HG03025 (cell line): ENCODE results near the gene HSPA1B.
"Not testable (repeated sequence)": the region's sequence is repeated elsewhere in the genome, so short reads cannot be mapped to it uniquely, and the experiment has no call there.

Source experiments
- ATAC-seq: cut with Tn5 transposase; IDR thresholded peaks from one replicate; pipeline ENCODE4 v1.9.1; 2021; ENCODE audit warnings: mild to moderate bottlenecking, moderate library complexity; ENCODE audit not compliant: unreplicated experiment, low FRiP score

The HSPA1B gene

DNA sequence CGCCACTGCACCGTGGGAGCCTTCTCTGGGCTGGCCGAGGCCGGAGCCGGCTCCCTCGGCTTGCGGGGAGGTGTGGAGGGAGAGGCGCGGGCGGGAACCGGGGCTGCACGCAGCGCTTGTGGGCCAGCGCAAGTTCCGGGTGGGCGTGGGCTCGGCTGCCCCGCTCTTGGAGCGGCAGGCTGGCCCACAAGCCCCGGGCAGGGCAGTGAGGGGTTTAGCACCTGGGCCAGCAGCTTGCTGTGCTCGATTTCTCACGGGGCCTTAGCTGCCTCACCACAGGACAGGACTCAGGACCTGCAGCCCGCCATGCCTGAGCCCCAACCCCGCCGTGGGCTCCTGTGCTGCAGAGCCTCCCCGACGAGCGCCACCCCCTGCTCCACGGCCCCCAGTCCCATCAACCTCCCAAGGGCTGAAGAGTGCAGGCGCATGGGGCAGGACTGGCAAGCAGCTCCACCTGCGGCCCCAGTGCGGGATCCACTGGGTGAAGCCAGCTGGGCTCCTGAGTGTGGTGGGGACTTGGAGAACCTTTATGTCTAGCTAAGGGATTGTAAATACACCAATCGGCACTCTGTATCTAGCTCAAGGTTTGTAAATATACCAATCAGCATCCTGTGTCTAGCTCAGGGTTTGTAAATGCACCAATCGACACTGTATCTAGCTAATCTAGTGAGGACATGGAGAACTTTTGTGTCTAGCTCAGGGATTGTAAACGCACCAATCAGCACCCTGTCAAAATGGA, 24.6 kb downstream of the HSPA1B start:
- ATAC-seq = not testable (repeated sequence)

DNA sequence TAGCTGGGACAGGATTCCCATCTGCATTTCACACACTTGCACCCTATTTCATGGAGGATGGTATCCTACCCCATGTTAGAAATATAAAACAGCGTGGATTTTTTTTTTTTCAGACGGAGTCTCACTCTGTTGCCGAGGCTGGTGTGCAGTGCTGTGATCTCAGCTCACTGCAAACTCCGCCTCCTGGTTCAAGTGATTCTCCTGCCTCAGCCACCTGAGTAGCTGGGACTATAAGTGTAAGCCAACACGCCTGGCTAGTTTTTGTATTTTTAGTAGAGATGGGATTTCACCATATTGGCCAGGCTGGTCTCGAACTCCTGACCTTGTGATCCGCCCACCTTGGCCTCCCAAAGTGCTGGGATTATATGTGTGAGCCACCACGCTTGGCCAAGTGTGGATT, 30.2 kb downstream of the HSPA1B start:
- ATAC-seq = not testable (repeated sequence)

GRCh38 chr6:31858707-31859106, 31.2 kb downstream of the HSPA1B start:
- ATAC-seq = no peak

DNA sequence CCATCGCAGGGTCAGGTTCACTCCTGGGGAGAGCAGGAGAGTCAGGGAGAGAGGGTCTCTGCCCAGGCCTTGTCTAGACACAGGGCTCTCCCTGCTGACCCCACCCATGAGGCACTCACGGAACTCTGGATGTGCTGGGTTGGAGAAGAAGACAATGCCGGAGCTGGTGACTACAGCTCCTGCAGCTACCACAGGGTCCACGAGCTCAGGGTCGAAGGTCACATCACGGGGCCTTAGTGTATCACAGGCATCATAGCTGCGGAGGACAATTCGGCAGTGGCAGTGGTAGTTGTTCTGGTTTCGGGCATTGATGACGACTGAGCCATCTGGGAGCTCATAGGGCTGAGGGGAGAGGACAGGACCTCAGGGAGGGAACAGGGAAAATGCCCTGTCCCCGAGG, 32.4 kb downstream of the HSPA1B start:
- no peak for ATAC-seq

- no peak for ATAC-seq
Measured at GRCh38 chr6:31860349-31860748, 32.8 kb downstream of the HSPA1B start.

DNA sequence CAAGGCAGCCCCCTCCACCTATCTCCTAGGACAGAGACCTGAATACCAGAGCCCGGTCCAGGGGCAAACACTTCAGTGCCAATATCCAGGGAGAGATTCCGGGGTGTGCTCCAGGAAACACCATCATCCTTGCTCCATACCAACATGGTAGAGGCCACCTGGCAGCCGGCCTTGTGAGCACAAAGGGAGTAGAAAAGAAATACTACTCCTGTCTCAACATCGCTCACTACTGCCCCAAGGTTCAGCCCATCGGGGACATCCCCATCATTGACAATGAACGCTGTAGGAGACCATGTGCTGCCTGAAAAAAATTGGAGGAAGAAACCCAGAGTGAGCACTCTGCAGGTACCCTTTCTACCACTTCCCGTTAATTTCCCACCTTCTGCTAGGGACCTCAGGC, 33.6 kb downstream of the HSPA1B start:
- no peak for ATAC-seq

DNA sequence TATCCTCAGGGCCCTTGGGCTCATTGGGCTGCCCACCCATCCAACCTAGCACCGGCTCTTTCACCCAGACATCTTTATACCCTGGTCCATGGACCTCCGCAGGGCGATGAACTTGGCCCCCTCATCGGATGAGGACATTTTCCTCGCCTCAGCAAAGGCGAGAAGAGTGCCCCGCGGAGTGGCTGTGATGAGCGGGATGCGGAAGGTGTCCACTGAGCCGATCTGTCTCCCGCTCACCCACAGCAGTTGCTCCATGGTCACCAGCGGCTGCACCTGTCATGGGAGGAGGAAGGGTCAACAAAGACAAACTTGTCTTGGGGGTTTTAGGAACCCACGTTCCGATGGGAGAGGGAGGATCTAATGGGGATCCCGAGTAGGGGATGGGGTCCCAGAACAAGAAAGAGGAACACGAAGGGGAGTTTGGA, 34.4 kb downstream of the HSPA1B start:
- ATAC-seq = no peak

DNA sequence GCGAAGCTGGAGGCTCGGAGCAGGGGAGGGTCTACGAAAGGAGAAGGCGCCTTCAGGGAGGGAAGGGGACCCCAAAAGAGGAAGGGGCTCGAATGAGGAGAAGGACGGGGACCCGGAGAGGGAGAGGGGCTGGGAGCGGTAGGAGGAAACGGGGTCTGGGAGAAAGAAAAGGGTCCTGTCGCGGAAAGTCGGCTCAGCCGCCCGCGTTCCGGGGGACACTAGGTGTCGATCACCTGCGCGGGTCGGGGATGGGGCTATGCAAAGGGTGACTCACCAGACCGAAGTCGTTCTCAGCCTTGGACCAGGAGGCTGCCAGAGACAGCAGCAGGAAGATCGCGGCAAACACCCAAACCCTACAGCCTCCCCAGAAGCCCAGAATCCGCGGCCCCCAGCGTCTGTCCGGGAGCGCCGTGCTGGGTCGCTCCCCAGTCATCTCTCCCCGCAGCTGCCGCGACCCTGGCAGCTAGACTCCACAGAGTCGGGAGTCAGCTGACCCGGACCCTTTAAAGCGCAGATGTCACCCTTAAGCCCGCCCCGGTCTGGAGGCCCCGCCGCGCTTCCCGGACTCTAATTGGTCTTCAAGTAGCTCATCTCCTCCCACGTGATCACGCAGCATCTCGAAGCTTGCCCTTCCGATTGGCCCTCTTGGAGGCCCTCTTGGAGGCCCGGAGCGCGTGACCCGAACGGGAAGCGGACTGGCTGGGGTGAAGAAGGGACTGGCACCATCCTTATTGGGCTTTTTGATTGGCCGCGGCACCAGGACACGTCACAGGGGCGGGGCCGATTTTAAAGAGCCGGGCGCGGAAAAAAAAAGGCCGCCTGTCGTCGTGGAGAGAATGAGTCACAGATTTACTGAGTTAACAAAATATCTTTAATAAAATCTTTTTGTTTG, 35.1 kb downstream of the HSPA1B start, which contains the start of gene NEU1:
TSS of gene NEU1 (minus strand) at position 478 of the 892 bp plus-strand sequence. CDS start at position 433, 45 bp downstream.
- ATAC-seq = peak; percentile 83

DNA sequence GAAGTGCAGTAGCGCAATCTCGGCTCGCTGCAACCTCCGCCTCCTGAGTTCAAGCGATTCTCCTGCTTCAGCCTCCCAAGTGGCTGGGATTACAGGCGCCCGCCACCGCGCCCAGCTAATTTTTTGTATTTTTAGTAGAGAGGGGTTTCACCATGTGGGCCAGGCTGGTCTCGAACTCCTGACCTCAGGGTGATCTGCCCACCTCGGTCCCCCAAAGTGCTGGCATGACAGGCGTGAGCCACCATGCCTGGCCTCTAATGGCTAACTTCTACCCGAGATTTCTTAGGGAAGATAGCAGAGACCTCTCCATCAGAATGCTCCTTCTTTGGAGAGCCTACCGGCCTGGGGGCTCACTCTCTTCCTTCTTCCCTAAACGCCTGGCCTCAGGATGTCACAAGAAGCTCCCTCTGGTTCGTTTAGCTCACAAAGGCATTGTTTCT, 36.6 kb downstream of the HSPA1B start:
- not testable (repeated sequence) for ATAC-seq

- ATAC-seq = no peak
Measured at GRCh38 chr6:31864818-31865204, 37.3 kb downstream of the HSPA1B start.

DNA sequence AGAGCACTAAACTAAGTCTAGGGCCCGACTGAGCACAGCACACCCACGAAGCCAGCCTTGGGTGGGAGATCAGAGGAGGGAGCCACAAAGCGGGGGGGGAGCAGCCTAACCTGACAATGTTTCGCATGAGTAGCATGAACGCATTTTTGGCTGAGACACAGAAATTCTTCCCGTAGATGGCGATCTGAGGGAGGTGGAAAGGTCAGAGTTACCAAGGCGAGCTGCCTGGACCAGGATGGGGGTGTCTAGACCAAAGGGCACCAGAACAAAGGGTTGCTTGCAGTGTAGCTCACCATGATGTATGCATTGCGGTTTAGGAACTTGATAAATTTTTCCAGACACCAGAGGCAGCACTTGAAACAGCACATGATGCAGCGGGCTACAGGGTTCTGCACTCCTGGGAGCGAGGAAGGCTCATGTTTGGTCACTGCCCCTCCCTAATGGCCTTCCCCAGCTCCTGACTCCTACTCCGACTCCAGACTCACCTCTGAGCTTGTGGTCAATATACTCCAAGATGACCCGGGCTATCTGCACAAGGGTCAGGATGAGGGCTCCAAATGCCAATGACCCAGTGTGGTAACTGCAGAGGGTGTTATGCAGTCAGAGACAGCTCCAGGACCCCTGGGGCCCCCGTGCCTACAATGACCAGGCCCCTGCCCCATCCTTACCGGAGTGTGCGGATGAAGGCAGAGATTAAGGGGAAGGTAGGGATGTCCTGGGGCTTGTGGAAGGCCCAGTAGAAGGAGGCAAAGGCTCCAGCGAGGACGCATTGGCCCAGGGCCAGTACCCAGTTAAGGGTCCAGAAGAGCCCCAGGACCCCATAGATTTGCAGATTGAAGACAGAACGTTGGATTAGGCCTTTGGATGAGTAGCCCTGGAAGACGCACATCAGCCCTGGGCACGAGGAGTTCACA, 37.9 kb downstream of the HSPA1B start:
- ATAC-seq = no peak

DNA sequence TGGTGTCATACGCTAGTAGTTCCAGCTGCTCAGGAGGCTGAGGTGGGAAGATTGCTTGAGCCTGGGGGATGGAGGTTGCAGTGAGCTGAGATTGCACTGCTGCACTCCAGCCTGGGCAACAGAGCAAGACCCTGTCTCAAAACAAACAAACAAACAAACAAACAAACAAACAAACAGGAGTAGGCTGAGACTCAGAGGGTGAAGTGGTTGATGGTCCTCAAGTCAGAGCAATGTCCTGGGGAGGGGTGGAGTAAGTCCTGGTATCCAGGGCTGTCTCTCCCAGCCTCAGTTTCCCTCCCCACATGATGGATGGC, 41.1 kb downstream of the HSPA1B start:
- not testable (repeated sequence) for ATAC-seq

DNA sequence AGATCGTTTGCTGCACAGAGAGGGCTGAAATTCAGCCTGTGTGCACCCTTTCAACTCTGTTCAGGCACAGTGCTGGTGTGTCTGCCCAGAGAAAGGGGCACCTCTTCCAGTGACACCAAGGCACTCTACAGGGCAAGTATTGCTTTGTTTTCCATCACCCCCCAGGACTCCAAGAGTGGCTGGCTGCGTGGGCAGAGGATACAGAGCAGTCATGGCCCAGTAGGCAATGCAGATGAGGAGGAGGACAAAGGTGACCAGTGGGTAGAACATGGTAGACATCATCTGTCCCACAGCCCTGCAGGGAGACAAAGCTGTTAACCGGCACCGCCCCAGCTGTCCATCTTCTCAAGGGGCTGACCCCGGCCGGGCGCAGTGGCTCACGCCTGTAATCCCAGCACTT, 41.8 kb downstream of the HSPA1B start:
- ATAC-seq = no peak

GRCh38 chr6:31870385-31870921, 42.9 kb downstream of the HSPA1B start:
- no peak for ATAC-seq

DNA sequence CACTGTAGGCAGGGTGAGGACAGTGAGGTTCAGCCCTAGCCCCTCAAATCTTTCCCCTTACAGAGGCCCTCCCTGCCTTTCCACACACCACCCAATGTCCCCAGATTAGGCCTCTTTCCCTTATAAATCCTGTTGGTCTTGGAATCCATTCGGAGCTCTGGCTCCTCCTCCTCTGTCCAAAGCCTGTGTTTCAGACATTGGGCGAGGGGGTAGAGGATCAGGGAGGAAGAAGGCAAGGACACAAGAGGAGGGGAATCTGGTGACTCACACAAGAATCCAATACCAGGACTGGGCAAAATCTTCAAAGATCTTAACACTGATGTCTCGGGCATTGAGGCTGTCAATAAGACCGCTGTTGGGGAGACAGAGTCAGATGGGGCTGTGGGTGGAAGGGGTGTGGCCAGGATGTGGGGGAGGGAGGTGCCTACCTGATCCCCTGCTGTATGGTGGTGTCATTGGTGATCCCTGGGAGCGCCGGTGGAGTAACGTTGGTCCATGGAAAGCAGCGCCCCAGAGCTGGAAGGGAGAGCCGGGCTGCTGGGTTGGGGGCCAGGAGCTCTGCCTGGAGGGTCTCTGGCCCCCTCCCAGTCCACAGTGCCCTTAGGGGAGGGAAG, 43.6 kb downstream of the HSPA1B start:
- no peak for ATAC-seq

- no peak for ATAC-seq
Measured at GRCh38 chr6:31874084-31874670, 46.6 kb downstream of the HSPA1B start.

- no peak for ATAC-seq
Measured at GRCh38 chr6:31874836-31875572, 47.5 kb downstream of the HSPA1B start.

- no peak for ATAC-seq
Measured at GRCh38 chr6:31875877-31876276, 48.3 kb downstream of the HSPA1B start.

DNA sequence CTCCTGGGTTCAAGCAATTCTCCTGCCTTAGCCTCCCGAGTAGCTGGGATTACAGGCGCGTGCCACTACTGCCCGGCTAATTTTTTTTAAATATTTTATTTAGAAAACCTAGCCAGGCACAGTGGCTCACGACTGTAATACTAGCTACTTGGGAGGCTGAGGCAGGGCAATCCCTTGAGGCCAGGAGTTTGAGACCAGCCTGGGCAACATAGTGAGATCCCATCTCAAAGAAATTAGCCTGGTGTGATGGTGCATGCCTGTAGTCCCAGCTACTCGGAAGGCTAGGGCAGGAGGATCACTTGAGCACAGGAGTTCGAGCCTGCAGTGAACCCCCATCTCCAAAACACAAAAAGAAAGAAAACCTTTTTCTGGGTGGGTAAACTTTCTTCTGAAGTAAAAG, 48.8 kb downstream of the HSPA1B start:
- ATAC-seq = no peak
